AG04449 (cell line): ENCODE measurements around the gene ECT2L.

ENCODE experiments used
- CTCF ChIA-PET: fragments of 350-600 bp; formaldehyde crosslinking; extraction: SDS; loops from one replicate; lab custom pipeline; 2021; ENCODE audit warnings: antibody characterized with exemption; lab: Yijun Ruan, JAX
- POLR2A ChIA-PET: fragments of 400-600, 350-600 bp; formaldehyde crosslinking; extraction: SDS; loops from one replicate; lab custom pipeline; 2020; ENCODE audit warnings: antibody characterized with exemption, inconsistent platforms; lab: Yijun Ruan, JAX
- DNase-seq: peaks from one replicate; pipeline ENCODE4 v3.0.0-alpha.2; 2010; ENCODE audit warnings: low read depth, low spot score
- H3K4me3 ChIP-seq: 2 replicates; pipeline ENCODE4 v1.5.1; 2011; ENCODE audit warnings: low read depth, mild to moderate bottlenecking, control low read depth, low read length
- TF ChIP-seq, protein P1 (sequence below): IDR thresholded peaks from one replicate; pipeline ENCODE4 v1.5.1; 2011; ENCODE audit warnings: mild to moderate bottlenecking, moderate library complexity, low read length, control low read depth, inconsistent platforms; ENCODE audit not compliant: insufficient read depth; ENCODE audit errors: missing control alignments

ECT2L gene

DNA sequence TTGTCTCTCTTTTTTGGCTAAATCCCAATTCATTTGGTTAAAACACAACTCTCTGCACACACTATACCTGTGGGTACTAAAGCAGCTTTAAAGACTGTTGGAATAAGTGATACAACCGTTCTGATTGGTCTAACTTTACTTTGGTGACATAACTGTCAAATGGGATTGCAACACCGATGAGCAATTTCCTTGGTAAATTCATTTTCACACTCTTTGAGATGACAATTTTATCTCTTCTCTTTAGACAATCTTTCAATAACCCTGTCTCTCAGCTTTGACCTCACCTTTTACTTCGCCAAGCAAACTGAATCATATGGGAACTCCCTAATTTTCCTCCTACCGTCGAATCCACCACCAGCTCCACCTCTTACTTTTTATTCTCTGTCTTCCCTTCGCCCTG, 60.8 kb downstream of the ECT2L start:
- H3K4me3 ChIP-seq = no peak overlapping the region
- ChIA-PET CTCF (no interaction called here), POLR2A (no interaction called here)
- DNase-seq = no peak
- TF ChIP-seq, protein P1, sequence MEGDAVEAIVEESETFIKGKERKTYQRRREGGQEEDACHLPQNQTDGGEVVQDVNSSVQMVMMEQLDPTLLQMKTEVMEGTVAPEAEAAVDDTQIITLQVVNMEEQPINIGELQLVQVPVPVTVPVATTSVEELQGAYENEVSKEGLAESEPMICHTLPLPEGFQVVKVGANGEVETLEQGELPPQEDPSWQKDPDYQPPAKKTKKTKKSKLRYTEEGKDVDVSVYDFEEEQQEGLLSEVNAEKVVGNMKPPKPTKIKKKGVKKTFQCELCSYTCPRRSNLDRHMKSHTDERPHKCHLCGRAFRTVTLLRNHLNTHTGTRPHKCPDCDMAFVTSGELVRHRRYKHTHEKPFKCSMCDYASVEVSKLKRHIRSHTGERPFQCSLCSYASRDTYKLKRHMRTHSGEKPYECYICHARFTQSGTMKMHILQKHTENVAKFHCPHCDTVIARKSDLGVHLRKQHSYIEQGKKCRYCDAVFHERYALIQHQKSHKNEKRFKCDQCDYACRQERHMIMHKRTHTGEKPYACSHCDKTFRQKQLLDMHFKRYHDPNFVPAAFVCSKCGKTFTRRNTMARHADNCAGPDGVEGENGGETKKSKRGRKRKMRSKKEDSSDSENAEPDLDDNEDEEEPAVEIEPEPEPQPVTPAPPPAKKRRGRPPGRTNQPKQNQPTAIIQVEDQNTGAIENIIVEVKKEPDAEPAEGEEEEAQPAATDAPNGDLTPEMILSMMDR = no peak

DNA sequence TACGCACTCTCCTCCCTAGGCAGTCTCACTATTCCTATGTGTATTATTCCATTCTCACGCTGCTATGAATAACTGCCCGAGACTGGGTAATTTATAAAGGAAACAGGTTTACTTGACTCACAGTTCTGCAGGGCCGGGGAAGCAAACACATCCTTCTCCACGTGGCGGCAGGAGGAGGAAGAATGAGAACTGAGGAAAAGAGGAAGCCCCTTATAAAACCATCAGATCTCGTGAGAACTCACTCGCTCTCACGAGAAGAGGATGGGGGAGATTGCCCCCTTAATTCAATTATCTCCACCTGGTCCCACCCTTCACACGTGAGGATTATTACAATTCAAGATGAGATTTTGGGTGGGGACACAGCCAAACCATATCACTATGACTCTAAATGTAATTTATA, 61.9 kb downstream of the ECT2L start:
- DNase-seq = no peak
- POLR2A ChIA-PET = no interaction called here
- no peak overlapping the region for H3K4me3 ChIP-seq
- CTCF ChIA-PET = no interaction called here
- TF ChIP-seq, protein P1 = no peak

DNA sequence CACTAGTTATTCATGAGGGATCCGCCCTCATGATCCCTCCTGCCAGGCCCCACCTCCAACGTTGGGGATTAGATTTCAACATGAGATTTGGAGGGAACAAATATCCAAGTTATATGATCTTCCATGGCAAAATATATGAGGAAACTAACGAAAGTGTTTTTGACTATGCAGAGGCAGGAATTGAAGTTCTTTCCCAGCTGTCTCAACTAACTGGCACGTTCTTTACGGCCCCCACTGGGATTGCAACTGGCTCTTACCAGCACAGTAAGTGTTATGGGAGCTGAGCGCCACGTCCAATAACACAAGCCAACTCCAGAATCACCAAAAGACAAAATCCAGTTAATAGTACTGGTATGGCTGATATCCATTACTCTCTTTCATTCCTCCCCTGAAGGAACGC, 66.6 kb downstream of the ECT2L start:
- POLR2A ChIA-PET = no interaction called here
- TF ChIP-seq, protein P1 = no peak
- H3K4me3 ChIP-seq = no peak overlapping the region
- no peak for DNase-seq
- CTCF ChIA-PET = no interaction called here

DNA sequence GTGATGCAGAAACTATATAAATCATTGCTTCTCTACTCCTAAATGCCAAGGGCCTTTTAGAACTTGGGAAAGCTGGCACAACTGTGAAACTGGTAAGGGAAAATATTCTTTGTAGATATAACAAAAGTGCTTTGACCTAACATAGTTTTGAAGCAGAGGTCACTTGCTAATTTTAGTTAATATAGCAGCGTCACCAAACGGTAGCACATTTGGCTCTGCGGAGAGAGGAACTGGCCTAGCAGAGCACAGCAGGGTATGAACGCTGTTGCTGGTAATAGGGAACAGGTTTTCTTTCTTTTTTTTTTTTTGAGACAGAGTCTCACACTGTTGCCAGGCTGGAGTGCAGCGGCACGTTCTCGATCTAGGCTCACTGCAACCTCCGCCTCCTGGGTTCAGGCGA, 67.4 kb downstream of the ECT2L start:
- H3K4me3 ChIP-seq = no peak overlapping the region
- CTCF ChIA-PET = no interaction called here
- POLR2A ChIA-PET = no interaction called here
- TF ChIP-seq, protein P1 = no peak
- DNase-seq = no peak

DNA sequence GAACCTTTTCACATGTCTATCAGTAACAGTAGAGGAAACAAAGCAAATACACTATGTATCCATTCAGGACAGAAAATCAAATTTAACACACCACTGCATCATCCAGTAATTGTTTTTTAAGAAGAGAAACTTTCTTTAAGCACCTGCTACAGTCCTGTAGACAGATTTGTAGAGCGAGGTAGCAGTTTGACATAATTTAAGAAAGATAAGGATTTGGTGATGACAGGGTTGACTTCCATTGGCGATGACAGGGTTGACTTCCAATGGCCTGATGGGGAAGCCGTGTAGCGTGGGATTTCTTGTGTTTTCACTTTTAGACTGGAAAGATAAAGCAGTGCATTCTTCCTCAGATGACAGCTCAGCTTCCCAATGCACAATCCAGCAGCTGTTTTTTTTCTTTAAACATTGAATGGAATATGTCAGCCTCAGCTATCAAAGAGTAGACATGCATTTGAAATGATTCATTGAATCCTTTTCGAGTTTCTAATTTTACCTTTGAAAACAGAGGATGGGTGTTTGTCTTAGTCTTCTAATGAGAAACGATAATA, 68.5 kb downstream of the ECT2L start:
- TF ChIP-seq, protein P1 = no peak
- H3K4me3 ChIP-seq = no peak overlapping the region
- POLR2A ChIA-PET = interaction anchor here (0.6 kb wide), 1 partner anchor 20 kb away, joined by 3 read pairs; no protein-coding TSS in a partner anchor
- CTCF ChIA-PET = no interaction called here
- no peak for DNase-seq

DNA sequence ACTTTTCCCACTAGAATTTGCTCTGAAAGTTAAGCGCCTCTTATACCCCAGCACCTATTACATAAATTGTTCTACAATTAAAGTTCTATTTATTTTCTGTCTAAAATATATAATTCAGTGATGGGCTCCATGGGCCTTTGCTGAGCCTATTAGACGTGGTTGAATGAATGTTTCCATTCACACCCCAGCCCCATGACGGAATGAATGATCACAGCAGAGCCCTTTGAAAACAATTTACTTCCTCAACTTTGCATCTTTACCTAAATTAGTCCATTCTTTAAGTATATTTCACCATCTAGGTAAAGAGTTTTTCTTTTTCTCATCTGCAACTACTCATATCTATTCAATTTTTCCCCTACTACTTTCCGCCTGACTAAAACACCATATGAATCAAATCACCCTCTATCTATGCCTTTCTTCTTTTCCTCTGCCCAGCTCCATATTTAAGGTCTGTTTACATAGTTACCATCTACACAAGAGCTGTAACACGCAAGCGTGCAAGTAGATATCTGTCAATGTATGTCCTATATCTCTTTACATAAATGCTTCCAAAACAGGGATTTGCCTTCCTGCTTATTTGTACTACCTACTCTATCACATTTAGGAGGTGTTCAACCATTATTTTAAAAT, 69.7 kb downstream of the ECT2L start:
- POLR2A ChIA-PET = no interaction called here
- no peak overlapping the region for H3K4me3 ChIP-seq
- no peak for DNase-seq
- TF ChIP-seq, protein P1 = no peak
- CTCF ChIA-PET = no interaction called here
